NOMO-1 (cell line): ENCODE results near the gene PTPN3.

Experiments
- DNase-seq, 2 experiments: peaks; one replicate each; lab custom pipeline; 2025; ENCODE audit not compliant: unreplicated experiment in 2 of 2; lab: John Stamatoyannopoulos, UW

The PTPN3 gene

DNA sequence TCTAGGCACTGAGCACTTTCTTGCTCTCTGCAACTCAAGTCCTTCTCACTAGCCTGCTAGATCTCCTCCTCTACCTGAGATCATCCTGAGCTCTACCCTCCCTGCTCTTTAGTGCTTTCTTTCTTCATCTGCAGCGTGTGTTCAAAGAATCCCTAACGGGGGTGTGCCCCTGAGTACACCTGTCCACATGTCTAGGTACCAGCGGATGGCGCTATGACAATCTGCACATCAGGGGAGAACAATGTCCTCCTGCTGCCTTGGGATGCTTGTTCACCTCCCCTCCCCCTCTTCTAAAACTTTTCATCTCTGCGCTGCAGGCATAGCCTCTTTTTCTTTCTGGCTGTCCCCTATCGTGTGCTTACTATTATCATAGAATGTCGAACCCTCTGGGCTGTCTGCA lies 42.7 kb downstream of the PTPN3 start:
- no peak for DNase-seq

DNA sequence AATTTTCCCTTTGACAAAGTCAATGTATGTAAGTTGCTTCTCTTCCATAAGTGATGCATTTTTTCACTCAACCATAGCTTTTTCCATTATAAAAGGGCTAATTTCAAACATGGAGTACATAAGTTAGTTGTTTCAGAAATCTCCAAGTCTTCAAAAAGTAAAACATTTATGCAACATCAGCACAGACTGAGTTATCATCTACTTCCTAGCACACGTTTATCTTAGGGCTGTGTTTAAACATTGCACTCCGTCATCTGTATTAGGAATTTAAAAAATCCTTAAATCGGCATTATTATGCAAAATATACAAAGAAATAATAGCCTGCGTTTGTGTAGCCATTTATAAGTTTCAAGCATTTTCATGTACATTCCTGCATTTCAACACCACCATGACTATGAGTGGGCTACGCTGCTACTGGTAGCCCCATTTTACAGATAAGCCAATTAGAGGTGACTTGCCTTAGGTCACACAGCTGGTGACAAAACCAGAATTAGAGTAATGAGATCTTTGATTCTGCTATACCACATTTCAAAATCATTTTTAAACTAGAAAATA lies 43.4 kb downstream of the PTPN3 start:
- DNase-seq = no peak

DNA sequence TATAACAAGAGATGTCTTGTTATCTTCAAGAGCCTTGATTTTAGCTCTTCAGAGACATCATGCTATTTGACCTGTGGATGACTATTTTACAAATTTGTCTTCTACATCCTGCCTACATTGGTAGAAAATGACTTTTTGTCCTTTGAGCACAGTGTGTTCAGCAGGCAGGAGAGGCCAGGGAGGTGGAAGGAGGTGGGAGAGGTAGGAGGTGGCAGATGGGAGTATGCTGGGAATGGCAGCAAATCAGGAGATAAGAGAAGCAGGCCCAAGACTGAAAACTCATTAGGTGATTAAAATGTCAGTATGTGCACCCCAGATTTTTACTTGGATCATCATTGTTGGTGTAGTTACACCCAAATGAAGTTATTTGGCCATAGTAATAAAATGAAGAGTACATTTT lies 44.1 kb downstream of the PTPN3 start:
- no peak for DNase-seq

DNA sequence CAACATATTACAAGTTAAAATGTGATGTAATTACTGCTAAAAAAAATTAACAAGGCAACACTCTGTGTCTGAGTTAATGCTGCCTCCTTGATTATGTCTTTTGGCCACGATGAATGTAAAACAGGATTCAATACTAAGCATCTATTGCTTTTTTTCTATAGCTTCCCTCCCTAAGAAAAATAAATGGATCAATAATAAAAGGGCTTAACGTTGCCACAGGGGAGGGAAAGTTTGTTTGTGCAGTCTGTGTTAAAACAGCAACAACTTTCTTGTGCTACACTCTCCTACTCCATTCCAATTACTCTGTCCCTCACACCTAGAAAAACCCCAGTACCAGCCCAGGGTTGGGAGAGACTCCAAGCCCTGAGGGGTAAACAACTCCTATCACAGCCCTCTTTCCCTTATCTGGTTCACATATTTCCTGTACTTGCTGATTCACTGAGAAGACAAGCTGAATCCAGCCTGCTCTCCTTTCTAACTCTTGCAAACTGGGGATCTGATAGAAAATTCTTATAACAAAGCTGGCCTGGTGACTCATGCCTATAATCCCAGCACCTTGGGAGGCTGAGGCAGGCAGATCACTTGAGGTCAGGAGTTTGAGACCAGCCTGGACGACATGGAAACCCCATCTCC lies 44.8 kb downstream of the PTPN3 start:
- DNase-seq = no peak

DNA sequence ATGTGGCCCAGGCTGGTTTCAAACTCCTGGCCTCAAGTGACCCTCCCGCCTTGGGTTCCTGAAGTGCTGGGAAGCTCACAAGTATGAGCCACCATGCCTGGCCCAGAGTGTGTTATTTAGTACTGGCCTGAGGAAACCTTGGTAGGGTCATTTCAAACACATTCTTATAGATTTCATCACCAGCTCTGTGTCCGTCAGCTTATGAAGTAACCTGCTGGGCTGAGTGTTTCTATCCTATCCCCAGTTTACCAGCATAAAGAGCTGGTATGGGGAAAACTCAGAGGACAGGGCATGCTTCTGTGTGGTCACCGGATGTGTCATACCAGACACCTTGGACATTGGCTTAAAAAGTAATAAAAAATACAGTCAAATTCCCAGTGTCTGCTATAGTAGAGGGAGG lies 45.3 kb downstream of the PTPN3 start:
- no peak for DNase-seq

DNA sequence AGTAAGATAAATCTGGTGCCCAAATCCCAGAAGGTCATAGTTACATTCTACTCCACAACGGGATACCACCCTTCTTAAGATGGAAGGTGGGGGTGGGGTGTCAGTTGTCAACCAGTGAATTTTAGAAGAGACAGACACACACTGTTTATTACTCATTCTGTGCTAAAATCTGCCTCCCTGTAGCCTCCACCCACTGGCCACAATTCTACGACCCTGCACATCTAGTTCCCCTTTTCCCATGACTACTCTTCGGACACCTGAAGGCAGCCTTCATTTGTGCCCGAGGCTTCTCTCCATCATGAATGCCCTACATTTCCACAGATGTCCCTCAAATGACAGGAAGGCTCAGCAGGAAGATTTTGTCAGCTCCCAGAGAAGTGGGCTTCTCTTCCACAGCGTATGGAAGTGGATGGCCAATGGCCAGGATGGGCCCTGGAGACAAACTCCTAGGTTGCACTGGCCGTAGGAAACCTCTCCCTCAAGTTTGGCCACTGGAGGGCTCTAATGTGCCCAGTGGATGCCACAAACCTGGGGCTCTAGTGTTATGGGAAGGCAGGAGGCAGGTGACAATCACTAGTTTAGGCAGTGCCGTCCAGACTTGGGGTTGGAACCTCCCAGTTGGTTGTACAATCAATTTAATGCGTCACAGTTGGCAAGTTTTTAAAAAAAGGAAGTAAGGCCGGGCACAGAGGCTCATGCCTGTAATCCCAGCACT lies 46.6 kb downstream of the PTPN3 start:
- DNase-seq = peak; percentile 57 to 58

DNA sequence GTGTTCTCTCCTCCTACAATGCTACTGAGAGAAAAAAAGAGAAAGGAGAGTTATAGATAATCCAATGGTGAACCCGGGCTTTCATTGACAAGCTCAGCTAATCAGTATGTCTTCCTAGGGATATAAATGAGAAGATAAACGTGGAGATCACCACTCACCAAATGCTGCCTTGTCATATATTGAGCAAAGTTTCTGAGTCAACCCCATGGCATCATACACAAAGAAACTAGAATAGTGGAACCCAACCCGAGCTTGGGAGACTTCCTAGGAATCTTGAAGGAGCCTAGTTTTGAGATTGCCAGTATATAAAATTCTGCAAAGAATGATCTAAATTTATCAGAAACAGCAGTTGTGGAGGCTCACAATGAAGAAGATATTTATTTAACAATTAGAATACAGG lies 47.8 kb downstream of the PTPN3 start:
- DNase-seq = no peak

DNA sequence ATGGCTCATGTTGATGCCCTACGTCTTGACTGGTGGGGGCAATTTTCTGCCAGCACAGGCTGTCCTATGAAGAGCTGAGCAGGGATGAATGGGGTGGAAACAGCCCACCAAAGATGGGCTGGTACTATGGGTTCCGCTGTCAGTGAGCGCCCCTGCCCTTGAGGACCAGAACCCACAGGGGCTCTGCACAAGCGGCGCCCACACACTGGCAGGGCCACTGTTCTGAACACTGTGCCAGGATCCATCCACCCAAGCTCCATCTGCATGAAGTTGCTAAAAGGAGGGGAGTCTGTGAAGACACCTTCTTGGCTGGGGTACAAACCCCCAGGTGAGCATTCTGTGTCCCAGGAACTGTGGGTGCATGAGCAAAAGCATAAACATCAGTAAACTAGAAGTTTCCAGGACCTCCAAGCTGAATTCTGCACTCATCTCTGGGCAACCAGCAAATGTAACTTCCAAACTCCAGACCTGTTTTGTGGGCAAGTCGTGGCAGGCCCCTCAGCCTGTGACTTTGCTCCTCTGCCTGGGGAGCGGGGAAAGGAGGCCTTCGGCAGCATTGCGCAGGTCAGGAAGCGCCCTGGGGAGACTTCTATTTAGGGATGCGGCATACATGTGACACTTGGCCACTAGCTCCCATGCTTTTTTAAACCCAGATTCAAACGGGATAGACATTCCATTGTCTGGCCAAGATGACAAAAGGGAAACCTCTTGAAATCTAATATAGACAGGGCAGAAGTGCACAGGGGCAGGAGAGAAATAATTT lies 48.9 kb downstream of the PTPN3 start:
- DNase-seq = no peak

DNA sequence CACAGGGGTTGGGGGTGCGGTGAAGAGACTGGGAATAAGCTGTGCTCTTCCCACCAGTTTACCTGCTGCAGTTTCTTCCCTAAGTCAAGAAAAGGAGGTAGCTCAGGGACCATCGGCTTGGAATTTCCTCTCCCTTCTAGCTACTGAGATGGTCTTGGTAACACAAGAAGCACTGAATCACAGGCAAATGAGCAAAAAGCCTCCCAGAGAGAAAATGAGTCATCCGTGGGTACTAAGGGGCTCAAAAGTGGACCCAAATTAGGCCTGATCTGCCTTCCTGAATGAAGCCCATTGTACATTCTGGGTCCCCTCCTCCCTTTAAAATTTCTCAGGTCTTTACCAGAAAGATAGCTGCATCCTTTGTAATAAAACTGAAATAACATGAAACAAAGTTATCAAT lies 49.9 kb downstream of the PTPN3 start:
- no peak for DNase-seq

DNA sequence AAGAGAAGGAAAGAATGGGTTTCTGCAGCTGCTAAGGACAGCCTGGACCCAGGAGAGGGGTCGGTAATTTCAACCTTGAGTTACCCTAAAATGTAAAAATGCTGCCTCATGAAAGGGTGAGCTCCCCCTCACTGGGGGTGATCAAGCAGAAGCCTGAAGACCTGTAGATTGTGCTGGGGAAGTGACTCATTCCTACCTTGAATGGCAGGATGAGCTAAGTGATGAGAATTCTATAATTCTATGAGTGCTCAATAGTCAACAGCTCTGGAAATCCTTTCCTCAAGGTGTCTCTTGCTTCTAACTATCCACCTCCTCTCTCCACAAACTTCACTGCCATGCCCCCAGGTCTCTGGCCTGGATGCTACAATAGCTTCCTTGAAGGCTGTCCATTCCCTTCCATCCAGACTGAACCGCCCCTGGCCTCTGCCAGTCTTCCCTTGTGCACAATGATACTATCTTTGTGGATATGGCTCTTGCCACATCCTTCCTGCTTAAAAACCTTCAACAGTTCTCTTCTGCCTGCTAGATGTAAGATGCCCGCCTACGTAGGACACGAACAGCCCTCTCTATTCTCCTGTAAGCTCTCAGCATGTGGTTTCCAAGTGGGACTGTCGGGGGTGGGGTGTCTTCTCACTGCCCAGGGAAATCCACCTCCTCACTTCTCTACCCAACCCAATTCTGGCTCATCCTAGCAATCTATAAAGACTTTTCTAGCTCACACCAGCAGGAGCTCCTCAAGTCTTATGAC lies 50.6 kb downstream of the PTPN3 start:
- no peak for DNase-seq

DNA sequence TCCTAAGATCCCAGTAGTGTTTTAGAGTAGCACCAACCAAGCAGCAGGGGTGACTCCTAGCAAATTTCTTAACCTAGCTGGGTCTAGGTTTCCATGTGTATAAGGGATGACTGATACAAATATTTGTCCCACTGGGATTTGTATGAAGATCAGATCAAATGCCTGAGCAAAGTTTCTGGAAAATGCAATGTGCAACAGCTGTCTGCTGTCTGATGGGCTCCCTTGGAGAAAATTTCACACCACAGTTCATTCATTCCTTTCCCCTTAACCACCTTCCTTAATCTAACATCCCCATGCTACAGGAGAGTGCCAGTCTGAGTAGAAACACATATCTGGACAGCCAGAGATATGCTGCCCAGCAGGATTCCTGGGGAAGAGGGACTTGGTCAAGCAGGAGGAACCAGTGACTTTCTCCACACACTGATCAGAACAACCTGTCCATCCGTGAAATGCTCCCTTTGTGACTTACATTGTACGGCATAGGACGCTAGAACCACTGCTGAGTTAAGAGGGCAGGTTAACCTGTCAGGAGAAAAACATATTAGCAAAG lies 53.3 kb downstream of the PTPN3 start:
- no peak for DNase-seq

DNA sequence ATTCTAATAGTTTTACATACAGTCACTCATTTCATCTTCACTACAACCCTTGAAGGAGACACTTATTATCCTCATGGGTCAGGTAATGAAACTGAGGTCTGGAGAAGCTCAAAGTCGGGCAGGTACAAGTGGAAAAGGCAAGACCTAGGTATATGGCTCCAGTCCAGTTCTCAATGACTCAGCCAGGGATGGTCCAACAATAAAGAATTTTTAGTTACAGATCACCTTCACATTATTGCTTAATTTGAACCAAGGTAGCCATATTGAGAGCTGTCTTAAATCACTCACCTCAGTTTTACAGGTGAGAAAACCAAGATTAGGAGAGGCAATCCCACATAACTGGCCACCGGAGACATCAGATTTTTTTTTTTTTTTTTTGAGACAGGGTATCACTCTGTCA lies 55.4 kb downstream of the PTPN3 start:
- no peak for DNase-seq

DNA sequence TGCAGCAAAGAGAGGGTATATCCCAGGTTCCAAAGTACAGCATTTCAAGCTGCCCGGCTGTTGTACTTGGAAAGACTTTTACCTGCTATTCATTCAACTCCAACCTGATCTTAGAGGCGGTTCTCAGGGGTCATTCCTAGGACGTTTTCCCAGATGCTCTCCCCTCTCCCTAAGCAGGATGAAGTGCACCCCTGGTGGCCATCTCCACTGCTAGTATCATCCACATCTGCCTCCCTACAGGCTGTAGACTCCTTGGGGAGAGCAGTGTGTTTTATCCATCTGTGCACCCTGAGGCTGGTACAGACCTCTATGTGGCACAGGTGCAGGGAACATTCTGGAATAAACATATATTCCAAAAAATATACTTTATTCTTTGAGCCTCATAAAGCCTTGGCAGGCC lies 56.8 kb downstream of the PTPN3 start:
- no peak for DNase-seq

DNA sequence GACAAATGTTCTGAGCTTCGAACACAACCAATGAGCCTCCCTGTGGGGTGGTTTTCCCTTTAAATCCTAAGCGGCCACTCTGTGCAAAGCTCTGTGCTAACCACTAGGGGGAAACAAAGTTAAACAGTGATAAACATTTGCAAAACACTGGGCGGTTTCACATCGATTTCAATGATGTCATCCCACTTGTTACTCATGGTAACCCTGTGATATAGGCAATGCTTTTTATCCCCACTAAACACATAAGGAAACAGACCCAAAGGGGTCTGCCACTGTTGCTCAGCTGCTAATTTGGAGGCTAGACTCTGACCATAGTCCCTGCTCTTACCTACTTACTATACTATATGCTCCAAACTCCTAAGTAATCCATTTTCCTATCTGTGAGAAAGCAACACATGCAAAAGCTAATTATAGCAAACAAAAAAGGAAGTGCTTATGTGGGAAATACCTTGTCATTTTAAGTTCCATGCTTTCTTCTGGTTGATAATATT lies 57.3 kb downstream of the PTPN3 start:
- DNase-seq = peak; percentile 79 to 93

DNA sequence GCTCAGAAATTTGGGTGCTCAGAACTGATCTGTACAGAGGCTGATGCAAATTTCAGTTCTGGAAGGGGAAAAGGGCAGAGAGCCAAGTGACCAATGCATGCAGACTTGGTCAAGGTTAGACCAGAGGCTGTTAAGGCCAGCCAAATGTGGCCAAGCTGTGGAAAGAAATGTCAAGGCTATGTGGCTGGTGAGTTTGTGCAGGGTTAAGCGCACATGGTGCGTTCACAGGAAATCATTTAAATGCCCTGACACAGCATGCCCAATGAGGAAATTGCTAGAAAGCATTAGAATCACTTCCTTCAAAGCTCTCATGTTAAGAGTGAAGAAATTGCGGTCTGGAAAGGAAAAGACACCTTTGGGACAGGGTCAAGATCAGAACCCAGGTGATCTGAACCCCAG lies 58.0 kb downstream of the PTPN3 start:
- DNase-seq = peak; percentile 68 to 87

DNA sequence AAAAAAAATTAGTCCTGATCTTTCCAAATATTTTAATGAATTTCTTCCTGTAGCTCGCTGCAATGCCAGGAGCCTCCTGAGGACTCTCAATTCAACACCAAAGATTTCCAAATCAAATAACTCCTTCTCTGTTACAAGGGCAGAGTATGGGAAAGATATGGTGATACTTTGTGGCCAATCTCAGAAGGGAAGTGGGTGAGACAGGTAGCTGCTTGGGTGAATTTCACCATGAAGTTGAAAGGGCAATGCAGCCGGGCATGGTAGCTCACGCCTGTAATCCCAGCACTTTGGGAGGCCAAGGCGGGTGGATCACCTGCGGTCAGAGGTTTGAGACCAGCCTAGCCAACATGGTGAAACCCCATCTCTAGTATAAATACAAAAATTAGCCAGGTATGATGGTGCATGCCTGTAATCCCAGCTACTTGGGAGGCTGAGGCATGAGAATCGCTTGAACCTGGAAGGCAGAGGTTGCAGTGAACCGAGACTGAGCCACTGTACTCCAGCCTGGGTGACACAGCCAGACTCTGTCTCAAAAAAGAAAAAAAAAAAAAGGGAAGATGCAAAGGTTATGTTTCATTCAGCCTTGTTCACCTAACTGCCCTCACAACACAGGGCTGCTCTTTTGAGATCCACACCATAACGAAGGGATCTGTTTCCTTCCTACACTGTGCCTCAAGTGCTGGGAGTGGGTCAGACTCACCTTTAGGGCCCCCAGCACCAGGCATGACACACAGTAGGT lies 58.6 kb downstream of the PTPN3 start:
- peak in 1 of 2 experiments; percentile 21 for DNase-seq

DNA sequence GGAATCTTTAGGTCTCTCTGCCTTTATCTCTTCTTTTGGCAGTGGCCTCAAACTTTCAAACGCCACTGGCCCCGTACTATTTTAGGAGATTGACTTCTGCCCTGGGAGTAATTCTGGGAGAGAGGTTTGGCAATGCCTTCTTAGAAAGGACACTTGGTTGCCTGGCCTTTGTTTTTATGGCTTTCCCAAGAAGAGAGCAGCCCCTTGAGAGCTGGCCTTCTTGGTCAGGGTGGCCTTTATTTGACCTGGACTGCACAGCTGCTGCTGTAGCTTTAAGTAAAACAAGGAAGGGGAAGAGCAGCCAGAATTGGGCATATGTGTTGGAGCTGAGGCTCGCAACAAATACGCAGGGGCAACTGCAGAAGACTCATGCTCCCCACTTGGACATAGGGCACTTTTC lies 60.8 kb downstream of the PTPN3 start:
- DNase-seq = peak; percentile 28 to 46

DNA sequence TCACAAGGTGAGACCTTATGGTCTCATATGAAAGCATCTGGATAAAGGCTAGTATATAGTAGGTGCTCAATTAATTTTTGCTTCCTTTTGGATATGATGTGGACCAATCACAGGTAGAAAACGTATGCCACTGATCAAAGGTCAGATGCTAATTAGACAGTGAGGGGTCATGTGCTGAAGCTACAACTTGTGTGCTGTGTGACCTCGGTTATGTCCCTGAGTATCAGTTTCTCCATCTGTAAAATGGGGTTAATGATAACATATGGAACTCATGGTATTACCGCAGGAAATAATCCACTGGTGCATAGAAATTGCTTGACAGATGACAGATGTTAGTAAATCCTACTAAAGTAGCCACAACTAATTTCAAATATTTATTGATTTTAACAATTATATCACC lies 62.0 kb downstream of the PTPN3 start:
- DNase-seq = no peak

DNA sequence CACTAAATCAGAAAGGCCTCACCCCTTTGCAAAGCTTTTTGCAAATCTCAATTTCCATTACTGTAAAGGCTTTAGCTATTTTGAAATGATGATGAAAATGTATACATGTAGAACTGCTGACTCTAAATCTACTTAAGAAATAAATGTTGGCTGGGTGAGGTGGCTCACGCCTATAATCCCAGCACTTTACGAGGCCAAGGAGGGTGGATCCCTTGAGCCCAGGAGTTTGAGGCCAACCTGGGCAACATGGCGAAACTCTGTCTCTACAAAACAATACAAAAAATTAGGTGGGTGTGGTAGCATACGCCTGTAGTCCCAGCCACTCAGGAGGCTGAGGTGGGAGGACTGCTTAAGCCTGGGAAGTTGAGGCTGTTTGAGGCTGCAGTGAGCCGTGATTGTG lies 64.6 kb downstream of the PTPN3 start:
- no peak for DNase-seq

DNA sequence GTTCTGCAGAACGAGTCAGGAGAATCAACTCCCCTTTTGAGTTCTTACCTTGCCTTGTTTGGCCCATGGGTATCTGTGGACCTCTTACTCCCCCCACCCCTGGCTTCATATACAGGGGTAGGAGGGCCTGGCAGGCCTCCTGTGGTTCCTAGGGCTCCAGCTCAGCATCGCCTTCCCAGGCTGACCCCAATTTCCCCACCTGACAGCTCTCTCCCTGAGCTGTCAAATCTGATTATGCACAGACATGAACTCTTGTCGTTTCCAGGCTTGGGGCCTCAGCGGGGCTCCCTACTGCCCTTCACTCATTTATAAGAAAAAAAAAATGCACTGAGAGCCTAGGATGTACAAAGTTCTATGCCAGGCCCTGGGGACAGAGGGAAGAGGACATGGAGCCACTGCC lies 67.9 kb downstream of the PTPN3 start:
- no peak for DNase-seq
